ENCODE measurements around the gene VKORC1.

DNA sequence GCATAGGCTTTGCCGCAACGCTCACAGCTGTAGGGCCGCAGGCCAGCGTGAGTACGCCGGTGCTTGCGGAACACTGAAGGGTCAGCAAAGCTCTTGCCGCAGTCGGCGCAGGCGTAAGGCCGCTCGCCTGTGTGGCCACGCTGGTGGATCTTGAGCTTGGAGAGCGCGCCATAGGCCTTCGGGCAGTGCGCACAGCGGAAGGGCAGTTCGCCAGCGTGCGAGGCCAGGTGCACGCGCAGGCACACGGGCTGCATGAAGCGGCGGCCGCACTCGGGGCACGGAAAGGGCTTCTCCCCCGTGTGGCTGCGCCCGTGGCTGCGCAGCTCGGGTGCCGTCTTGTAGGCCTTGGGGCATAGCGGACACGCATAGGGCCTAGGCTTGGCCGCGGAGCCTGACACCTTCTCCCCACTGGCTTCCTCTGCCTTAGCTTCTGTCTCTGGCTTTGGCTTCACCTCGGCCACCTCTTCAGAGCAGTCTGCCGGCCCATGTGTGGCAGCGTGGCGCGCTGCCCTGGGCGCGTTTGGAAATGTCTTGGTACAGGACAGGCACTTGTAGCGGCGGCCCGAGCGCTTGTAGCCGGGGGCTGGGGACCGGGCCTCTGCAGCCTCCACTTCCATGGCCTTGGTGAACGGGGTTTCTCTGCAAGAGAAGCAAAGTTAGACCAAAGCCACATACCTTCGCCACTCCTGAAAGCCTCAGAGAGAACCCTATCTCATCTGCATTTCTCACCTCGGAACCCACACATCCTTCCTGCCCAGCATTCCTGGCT is 30.6 kb downstream of the VKORC1 start:
- TF ChIP-seq, protein P1, sequence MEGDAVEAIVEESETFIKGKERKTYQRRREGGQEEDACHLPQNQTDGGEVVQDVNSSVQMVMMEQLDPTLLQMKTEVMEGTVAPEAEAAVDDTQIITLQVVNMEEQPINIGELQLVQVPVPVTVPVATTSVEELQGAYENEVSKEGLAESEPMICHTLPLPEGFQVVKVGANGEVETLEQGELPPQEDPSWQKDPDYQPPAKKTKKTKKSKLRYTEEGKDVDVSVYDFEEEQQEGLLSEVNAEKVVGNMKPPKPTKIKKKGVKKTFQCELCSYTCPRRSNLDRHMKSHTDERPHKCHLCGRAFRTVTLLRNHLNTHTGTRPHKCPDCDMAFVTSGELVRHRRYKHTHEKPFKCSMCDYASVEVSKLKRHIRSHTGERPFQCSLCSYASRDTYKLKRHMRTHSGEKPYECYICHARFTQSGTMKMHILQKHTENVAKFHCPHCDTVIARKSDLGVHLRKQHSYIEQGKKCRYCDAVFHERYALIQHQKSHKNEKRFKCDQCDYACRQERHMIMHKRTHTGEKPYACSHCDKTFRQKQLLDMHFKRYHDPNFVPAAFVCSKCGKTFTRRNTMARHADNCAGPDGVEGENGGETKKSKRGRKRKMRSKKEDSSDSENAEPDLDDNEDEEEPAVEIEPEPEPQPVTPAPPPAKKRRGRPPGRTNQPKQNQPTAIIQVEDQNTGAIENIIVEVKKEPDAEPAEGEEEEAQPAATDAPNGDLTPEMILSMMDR (conservative IDR thresholded peaks at IDR 0.05 in 1 of 2, IDR thresholded peaks at IDR 0.05 in 1 of 2; ENCODE audit: low read depth in 1 of 2, low read length in 2 of 2), result no peak
- TF ChIP-seq EZH2 (IDR thresholded peaks at IDR 0.05; ENCODE audit: low read length, missing control alignments), result no peak

Data from fibroblast of lung (primary cell).